NB4 (cell line): ENCODE measurements around the gene LRPPRC.

Experiments
- CTCF ChIP-seq: IDR thresholded peaks from one replicate; pipeline ENCODE4 v1.5.1; 2012; ENCODE audit warnings: low read depth, low read length
- POLR2A ChIP-seq: IDR thresholded peaks from 2 replicates; pipeline ENCODE4 v1.6.1; 2011; ENCODE audit warnings: mild to moderate bottlenecking; ENCODE audit not compliant: insufficient read length; ENCODE audit errors: extremely low read depth
- TF ChIP-seq, protein P1 (sequence below): IDR thresholded peaks from 2 replicates; pipeline ENCODE4 v1.6.1; 2011; ENCODE audit warnings: low read depth, low read length

DNA sequence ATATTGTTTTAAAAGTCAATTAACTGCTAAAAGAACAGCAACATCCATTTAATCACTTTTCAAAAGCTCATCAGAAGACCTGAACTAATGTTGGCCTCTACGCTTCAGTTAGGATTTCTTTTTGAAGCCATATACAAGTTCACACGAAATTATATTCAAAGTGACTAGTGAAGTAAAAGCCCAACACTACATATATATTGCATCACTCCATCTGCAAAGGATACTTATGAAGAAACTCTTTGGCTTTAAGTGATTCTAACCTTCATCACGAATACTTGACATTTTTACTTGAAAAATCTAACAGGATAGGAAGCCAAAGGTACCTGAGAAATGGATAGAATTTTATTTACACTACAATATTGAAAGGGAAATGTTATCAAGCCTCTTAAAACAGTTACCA, 50.4 kb downstream of the LRPPRC start:
- TF ChIP-seq CTCF (no peak), POLR2A (no peak)
- TF ChIP-seq, protein P1, sequence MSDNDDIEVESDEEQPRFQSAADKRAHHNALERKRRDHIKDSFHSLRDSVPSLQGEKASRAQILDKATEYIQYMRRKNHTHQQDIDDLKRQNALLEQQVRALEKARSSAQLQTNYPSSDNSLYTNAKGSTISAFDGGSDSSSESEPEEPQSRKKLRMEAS: no peak
